ENCODE measurements around the gene TSNAXIP1.

DNA sequence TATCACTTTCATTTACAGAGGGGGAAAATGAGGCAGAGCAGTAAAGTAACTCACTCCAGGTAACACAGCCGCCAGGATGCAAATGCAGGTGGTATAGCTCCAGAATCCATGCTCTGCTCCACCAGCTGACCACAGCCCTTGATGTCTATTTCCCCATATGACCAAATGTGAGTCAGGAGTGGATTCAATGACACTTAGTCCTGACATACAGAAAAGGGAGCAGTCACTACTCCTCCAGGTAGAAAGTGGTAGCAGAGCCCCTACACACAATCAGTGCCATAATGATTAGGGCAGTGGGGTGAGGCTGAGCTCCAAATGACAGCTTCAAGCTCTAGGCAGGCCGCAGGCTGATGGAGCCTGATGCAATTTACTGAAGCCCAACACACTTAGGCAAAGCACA lies 44.3 kb upstream of the TSNAXIP1 start:
- TF ChIP-seq, protein P1, sequence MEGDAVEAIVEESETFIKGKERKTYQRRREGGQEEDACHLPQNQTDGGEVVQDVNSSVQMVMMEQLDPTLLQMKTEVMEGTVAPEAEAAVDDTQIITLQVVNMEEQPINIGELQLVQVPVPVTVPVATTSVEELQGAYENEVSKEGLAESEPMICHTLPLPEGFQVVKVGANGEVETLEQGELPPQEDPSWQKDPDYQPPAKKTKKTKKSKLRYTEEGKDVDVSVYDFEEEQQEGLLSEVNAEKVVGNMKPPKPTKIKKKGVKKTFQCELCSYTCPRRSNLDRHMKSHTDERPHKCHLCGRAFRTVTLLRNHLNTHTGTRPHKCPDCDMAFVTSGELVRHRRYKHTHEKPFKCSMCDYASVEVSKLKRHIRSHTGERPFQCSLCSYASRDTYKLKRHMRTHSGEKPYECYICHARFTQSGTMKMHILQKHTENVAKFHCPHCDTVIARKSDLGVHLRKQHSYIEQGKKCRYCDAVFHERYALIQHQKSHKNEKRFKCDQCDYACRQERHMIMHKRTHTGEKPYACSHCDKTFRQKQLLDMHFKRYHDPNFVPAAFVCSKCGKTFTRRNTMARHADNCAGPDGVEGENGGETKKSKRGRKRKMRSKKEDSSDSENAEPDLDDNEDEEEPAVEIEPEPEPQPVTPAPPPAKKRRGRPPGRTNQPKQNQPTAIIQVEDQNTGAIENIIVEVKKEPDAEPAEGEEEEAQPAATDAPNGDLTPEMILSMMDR (IDR thresholded peaks at IDR 0.05): no peak
- TF ChIP-seq POLR2A (IDR thresholded peaks at IDR 0.05): no peak
